Measurements from ENCODE around the gene CERK.

CERK gene

GRCh38 chr22:46690146-46690545 lies 47.9 kb downstream of the CERK start:
- no peak for TF ChIP-seq CTCF (IDR thresholded peaks at IDR 0.05; ENCODE audit: low read depth, low read length, missing control alignments)
- Histone ChIP-seq H3K27me3 (replicated peaks) (no peaks in the 10 kb centered on the region), H3K27ac (no peak overlapping the region), H3K36me3 (replicated peaks) (peaks cover 61% of the 10 kb centered on the region), H3K4me3 (ENCODE audit: low read depth, low read length) (no peak overlapping the region)
- in situ Hi-C loops (cut with HindIII; ENCODE audit: low pct_ligation_motif_present, low sequenced_read_pairs), result no loop called here
- DNase-seq, result no peak

GRCh38 chr22:46688949-46689348 lies 49.1 kb downstream of the CERK start:
- peaks cover 53% of the 10 kb centered on the region for H3K36me3 ChIP-seq (replicated peaks)
- TF ChIP-seq CTCF (IDR thresholded peaks at IDR 0.05; ENCODE audit: low read depth, low read length, missing control alignments), result no peak
- no peak overlapping the region for H3K4me3 ChIP-seq (ENCODE audit: low read depth, low read length)
- no peak for DNase-seq
- no peak overlapping the region for H3K27ac ChIP-seq
- in situ Hi-C loops (cut with HindIII; ENCODE audit: low pct_ligation_motif_present, low sequenced_read_pairs), result no loop called here
- no peaks in the 10 kb centered on the region for H3K27me3 ChIP-seq (replicated peaks)

GRCh38 chr22:46687460-46687859 lies 50.6 kb downstream of the CERK start:
- TF ChIP-seq CTCF (IDR thresholded peaks at IDR 0.05; ENCODE audit: low read depth, low read length, missing control alignments), result no peak
- in situ Hi-C loops (cut with HindIII; ENCODE audit: low pct_ligation_motif_present, low sequenced_read_pairs), result no loop called here
- peaks cover 40% of the 10 kb centered on the region for H3K36me3 ChIP-seq (replicated peaks)
- DNase-seq, result no peak
- H3K27me3 ChIP-seq (replicated peaks), result no peaks in the 10 kb centered on the region
- no peak overlapping the region for H3K27ac ChIP-seq
- H3K4me3 ChIP-seq (ENCODE audit: low read depth, low read length), result no peak overlapping the region

- no peaks in the 10 kb centered on the region for H3K27me3 ChIP-seq (replicated peaks)
- H3K36me3 ChIP-seq (replicated peaks), result peaks cover 39% of the 10 kb centered on the region
- H3K4me3 ChIP-seq (ENCODE audit: low read depth, low read length), result no peak overlapping the region
- H3K27ac ChIP-seq, result no peak overlapping the region
- no peak for DNase-seq
- in situ Hi-C loops (cut with HindIII; ENCODE audit: low pct_ligation_motif_present, low sequenced_read_pairs), result no loop called here
- no peak for TF ChIP-seq CTCF (IDR thresholded peaks at IDR 0.05; ENCODE audit: low read depth, low read length, missing control alignments)
Observed at GRCh38 chr22:46687048-46687444, 51.0 kb downstream of the CERK start.

GRCh38 chr22:46686221-46687047 lies 51.6 kb downstream of the CERK start:
- peaks cover 37% of the 10 kb centered on the region for H3K36me3 ChIP-seq (replicated peaks)
- no peak overlapping the region for H3K27ac ChIP-seq
- DNase-seq, result no peak
- H3K27me3 ChIP-seq (replicated peaks), result no peaks in the 10 kb centered on the region
- TF ChIP-seq CTCF (IDR thresholded peaks at IDR 0.05; ENCODE audit: low read depth, low read length, missing control alignments), result no peak
- no peak overlapping the region for H3K4me3 ChIP-seq (ENCODE audit: low read depth, low read length)
- in situ Hi-C loops (cut with HindIII; ENCODE audit: low pct_ligation_motif_present, low sequenced_read_pairs), result no loop called here

GRCh38 chr22:46684706-46685105 lies 53.3 kb downstream of the CERK start:
- in situ Hi-C loops (cut with HindIII; ENCODE audit: low pct_ligation_motif_present, low sequenced_read_pairs), result no loop called here
- H3K27ac ChIP-seq, result no peak overlapping the region
- no peak for TF ChIP-seq CTCF (IDR thresholded peaks at IDR 0.05; ENCODE audit: low read depth, low read length, missing control alignments)
- no peak overlapping the region for H3K4me3 ChIP-seq (ENCODE audit: low read depth, low read length)
- no peaks in the 10 kb centered on the region for H3K27me3 ChIP-seq (replicated peaks)
- no peak for DNase-seq
- H3K36me3 ChIP-seq (replicated peaks), result peaks cover 27% of the 10 kb centered on the region
